GM19328 (cell line): ENCODE measurements around the gene KCNS3.

ENCODE experiments used
- ATAC-seq: cut with Tn5 transposase; IDR thresholded peaks from one replicate; pipeline ENCODE4 v1.9.1; 2021; ENCODE audit warnings: mild to moderate bottlenecking, moderate library complexity; ENCODE audit not compliant: unreplicated experiment

KCNS3 gene

DNA sequence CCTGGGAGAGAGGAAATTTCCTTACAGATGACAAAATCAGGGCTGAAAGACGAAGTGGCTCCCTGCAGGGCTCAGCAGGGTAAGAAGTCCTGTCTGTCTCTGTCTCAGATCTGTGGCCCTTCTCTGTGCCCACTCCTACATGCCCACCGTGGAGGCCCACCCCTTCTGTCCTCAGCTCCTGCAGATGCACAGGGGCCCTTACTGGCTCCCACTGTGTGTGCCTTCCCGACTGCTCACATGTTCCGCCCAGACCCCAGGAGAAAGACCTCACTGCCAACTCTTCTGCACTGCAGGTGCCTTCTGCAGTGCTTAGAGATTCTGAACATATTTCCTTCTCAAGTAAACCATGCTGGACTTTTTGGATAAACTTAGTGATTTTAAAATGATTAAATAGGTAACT lies 1.9 kb upstream of the KCNS3 start:
- no peak for ATAC-seq

DNA sequence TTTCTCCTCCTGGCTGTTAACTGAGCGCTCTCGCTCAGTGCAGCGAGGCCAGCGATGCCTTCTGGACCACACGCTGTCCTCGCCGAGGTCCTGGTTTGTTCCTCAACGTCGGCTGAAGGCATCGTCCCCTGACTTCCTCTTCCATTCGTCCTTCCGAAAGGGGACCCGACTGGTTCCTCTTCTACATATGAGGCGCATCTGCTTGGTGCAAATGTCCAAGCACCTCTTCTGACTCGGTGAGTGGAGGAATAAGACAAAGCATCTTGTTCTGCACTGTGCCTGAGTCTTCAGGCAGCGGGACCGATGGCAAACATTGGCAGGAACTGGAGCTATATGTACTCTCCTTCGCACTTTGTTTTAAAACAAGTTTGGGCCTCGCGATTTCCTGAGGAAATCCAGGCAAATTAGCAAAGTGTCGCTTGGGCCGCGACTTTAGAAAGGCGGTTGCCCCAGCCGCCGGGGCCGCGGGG lies 621 bp upstream of the KCNS3 start:
- ATAC-seq: peak; percentile 21

DNA sequence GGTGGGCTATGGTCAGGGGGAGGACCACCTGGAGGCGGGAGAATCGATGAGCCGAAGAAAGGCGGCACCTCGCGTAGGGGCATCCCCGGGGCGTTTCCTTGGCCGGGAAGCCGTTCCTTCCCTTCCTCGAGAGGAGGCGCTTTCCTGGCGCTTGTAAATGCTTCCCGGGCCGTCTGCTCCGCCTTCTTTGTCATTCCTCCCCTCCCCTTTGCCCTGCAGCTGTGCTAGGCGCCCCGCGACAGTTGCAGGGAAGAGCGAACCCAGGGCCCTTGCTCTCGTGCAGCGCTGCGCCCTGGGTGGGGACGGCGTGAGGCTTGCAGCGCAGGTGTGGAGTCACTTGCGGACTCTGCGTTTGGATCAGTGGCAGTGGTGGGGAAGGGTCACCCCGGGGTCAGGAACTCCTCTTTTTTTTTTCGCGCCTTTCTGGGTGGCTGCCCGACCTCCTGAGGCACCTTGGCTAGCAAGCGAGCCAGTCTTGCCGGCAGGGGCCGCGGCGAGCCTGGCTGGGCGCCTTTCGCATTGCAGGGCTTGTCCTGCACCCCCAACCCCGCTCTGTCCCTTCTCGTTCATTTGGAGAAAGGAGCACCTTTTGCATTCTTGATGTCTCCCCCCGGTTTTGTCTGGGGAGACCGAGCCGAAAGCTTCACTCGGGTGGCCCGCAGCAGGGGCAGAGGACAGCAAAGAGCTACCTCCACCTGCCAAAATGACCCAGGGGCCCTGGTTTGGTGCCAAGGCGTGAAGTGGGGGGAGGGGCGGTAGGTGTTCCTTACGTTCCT lies 858 bp downstream of the KCNS3 start:
- no peak for ATAC-seq

DNA sequence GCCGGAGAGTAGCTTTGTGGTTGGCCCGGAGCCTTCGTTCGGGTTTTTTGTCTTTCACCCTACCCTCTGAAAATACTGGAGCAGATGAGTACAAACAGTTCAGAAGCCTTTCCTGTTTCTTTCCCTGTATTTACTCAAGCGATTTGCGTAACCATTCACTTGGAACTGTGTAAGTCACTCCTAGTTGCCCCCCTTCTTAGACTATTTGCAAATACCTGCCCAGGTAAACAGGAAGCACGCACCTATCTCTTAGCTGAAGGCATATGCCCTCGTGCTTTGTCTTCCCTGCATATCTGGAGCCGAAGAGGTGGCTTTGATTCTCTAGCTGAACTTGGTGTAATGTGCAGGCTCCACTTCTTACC lies 1.4 kb downstream of the KCNS3 start:
- ATAC-seq: no peak

DNA sequence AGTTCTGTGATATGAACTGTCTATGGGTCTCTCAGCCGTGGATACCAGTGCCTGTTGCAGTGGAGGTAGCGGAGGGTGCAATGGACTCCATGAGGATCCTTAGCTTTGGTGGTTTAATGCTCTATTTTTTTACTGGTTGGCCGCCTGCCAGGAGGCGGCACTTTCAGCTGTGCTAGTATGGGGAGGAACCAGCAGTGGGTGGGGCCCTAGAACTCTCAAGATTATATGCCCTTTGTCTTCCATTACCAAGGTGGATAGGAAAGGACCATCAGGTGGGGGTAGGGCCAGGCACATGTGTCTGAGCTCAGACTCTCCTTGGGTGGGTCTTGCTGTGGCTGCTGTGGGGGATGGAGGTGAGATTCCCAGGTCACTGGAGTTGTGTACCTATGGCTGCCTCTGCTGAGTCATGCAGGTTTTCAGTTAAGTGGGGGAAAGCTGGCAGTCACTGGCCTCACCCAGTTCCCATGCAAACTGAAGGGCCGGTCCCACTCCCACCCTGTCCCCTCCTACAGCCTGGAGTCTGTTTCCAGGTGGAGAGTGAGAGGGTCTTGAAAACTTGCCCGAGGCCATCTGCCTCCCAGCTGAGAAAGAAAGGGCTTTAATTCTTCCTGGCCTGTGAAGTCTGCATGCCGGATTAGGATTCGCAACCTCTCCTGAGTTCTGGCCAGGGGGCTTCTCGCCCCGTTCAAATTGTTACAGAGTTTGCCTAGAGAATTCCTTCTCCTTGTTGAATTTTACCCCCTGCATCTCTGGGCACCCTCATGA lies 14.5 kb downstream of the KCNS3 start:
- no peak for ATAC-seq

DNA sequence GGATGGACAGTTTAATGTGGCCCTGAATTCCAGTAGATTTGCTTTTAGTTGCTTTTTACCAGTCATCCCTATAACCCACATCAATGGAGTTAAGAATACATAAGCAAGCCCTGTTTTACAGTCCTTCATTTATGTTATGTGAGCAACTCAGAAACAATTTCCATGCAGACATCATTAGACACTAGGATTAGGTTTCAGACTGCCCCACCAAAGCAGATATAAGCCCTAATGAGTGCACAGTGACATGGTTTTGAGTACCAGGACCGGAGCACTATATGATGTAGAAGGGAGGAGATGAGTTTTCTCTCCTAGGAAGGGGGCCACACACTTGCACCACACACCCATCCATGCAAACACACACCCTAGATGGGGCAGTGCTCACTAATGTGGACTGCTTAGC lies 15.5 kb downstream of the KCNS3 start:
- ATAC-seq: no peak

DNA sequence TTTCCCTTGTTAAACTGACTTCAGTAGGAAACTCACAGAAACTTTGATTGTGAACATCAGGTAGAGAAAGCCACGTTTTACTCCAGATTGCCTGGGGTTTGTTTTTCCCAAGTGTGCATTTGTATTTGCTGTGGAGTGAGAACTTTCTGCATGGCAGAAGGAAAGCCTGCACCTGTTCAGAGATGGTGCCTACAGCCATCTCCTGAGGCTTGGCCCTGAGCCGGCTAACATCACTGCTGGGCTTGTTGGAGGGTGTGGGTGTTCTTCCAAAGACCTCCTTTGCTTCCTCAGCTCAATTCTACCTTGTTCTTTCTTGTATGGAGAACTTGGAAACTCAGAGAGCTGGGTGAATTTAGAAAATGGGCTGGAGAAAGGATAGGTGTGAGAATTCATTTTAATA lies 16.1 kb downstream of the KCNS3 start:
- ATAC-seq: no peak

DNA sequence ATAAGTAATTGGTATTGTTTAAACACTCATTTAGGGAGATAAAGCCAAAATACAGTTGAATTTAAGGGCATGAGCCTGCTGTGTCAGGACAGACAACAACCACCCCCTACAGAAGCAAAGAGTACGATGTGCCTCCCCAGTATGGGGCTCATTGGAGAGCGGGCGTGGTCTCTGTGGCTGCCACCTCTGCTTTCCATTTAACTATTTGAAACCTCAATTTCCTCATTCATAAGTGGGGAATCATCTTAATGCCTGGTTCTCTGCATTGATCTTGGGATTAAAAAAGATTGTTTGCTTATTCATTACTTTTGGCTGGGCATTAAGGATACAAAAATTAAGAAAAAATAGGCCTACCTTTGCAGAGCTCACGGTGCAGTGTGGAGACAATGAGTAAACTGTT lies 21.4 kb downstream of the KCNS3 start:
- ATAC-seq: no peak

DNA sequence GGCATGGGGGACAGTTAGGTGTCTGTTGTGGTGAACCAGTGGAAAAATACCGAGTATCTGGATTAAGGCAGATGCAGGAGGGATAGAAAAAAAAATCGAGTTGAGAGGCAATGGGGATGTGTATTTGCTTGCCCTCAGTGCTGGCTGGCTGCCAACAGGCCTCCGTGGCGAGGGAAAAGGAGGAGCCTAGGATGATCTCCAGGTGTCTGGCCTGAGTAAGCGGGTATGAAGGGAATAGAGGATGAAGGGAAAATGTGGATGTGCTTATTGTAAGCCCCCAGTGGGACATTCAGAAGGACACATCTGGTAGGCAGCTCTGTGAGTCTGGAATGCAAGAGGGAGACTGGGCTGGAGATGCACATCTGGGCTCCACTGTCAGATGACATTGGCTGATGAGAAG lies 22.8 kb downstream of the KCNS3 start:
- no peak for ATAC-seq

DNA sequence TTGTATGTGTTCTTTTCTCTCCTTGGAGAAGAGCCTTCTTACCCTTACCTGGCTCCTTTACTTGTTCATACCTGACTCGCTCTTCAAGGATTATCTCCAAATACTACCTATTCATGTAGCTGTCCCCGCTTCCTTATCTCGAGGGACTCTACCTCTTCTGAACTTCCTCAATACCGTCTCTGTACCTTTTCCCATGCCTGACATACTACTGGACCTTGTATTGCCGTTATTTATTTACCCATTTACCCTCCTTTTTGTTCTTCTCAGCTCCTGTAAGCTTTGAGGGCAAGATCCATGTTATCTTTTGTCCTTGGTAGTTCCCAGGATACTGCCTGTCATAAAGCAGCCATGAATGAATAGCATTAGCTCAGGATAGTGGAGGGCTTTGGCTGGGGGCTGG lies 32.5 kb downstream of the KCNS3 start:
- ATAC-seq: no peak

DNA sequence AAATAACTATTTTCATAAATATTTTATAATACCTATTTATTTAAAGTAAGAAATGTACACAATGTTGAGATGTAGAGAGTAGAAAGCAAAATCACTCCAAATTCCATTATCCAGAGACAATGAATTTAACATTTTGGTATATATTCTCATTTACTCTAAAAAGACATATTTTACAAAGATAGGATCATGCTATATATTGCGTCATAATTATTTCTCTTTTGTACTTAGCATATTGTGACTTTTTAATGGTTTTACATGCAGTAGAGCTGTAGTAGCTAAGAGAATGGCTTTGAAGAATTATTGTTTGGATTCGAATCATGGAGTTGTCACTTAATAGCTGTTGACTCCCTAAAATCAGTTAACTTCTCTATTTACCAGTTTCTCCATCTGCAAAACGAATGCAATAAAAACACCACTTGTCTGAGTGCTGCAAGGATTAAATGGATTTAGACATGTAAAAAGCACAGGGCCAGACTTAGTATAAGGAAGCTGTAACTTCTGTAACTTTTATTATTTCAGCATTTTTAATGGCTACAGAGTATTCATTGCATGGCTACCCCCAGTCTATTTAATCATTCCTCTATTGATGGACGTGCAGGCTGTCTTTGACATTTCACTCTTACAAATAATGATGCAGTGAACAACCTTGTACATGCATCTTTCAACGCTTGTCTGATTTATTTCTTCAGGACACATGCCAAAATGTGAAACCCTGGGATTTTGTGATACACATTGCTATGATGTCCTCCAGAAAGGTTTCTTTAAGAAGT lies 33.2 kb downstream of the KCNS3 start:
- no peak for ATAC-seq

DNA sequence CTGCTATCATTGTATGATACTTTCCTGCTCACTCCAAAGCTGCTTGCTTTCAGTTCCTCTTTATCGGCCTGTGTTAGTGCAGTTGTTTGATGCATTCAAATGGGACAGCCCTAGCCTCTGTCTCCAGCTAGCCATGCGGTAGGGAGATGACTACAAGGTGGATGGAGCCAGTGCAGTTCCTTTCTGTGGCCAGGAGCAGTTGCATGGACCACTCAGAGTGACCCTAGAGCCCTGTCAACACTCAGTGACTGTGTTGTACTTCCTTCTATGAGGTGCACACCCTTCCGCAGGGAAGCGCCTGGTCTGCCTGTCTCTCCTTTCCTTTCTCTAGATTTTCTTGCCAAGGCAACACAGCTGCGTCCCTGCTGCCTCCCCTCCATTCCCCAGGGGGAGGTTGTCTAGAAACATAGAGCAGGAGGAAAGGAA lies 33.8 kb downstream of the KCNS3 start:
- peak; percentile 97 for ATAC-seq

DNA sequence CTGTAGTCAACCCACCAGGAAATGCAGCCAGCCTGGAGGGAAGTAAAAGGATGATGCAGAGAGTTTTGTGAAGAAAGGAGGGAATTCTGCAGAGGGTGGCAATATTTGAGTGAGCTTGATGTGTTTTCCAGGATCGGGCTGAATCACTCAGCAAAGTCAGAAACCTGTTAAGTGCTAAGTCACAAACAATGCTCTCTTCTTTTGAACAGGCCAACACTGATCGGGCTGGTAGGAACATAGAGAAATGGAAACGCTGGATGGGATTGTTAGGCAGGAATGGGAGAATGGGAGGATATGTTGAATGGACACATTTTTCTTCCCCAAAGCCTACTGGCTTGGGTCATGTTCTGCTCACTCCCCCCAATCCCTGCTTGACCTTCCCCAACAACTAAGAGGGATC lies 36.6 kb downstream of the KCNS3 start:
- no peak for ATAC-seq

DNA sequence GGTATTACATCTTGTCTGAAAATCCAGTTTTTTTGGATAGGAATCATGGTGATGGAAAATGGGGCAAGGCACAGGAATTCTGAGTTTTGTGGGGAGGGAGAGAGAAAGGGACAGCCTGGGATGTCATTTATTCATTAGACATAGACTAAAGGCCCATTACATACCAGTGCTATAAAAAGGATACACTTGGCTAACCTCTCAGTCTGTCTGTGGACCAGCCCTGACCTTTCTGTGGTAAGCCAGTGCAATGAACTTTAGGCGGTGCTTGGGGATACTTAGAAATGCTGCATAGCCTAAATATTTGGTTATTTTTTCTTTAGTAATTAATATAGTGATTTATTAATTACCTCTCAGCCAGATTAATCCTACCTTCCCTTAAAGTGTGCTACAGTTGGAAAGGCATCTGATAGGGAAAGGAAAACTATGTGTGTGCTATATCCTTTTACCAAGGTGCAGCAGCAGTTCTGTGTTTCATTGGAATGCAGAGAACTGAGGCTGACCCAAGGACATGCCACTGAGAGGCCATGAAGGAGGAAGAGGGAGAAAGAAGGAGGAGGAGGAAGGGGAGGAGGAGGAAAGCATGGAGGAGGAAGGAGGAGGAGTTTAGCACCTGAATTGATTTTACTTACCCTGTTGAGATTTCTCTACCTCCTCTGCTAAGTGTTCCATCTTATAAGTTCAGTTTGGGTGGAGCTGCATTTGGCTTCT lies 37.5 kb downstream of the KCNS3 start:
- no peak for ATAC-seq

DNA sequence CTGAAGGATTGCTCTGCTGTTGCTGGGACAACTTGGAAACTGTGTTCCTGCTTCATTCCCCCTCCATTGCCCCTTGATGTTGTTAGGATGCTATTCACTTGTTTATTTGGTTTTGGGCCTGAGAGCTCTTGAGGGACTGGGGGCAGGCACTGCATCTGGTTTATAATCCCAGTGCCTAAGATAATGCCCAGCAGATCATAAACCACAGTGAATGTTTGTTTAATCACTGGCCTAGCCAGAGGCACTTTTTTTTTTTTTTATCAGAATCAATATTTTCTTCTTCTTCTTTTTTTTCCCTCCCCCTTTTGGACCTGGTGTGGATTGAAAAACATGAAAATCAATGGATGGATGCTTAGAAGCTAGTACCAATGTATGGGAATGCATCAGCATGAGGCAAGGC lies 38.1 kb downstream of the KCNS3 start:
- ATAC-seq: no peak

DNA sequence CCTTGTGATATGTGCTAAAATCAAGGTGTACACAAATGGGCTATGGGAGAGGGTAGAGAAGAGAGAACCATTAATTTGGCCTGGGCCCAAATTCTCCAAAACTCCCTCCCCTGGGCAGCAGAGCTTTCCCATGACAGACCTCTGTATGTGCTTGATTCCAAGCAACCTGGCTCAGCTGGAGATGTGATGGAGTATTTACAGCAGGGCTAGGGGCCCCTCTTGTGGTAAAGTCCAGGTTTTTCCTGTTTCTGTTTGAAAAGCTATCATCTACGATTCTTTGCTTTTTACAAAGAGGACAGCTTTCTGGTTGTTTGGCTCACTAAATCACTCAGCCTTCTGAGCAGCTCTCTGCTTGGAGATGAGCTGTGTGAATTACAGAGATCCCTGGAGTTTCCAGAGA lies 40.3 kb downstream of the KCNS3 start:
- ATAC-seq: no peak

DNA sequence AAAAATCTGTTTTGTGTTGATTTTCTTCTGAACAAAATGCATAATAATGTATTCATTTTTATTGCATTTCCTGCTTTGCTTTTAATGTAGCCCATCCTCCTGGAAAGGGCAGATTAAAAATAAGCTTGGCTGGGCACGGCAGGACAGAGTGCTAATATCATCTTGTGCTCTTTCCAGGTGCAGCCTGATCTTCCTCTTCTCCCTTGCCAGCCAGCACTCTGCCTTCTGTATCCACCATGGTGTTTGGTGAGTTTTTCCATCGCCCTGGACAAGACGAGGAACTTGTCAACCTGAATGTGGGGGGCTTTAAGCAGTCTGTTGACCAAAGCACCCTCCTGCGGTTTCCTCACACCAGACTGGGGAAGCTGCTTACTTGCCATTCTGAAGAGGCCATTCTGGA lies 52.3 kb downstream of the KCNS3 start:
- ATAC-seq: no peak

DNA sequence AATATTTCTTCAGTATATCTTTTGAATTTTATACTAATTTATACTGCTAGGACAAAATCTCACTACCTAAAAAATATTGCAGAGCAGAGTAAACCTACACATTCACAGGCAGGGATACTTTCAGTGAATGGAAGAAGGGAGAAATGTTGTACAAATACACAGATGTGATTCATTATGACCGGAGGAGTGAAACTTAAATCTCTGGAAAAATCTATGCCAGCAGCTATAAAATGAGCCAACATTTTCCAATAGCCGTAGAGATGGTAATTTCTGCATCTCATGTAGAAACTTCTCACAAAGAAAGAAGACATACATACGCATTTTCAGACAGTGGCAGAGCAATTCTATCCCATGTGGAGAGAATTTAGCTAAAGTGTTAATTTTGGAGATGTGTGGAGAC lies 54.8 kb downstream of the KCNS3 start:
- ATAC-seq: no peak

DNA sequence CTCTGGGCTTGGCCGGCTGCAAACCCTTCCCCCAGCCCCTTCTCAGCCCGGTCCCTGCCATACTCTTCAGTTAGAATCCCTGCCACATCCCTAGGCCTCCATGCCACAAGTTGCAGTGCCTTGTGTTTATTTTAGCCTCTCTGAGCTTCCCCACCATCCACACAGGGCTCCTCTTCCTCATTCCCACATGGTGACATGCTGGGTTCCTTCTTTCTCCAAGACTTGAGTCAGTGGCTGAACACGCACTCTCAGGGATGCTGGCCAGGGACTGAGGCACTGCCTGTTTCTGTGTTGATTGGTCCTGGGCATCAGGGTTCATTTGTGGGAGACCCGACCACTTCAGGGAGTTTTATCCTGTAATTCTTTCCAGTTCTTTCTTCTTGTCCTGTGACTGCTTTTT lies 56.3 kb downstream of the KCNS3 start:
- ATAC-seq: no peak

DNA sequence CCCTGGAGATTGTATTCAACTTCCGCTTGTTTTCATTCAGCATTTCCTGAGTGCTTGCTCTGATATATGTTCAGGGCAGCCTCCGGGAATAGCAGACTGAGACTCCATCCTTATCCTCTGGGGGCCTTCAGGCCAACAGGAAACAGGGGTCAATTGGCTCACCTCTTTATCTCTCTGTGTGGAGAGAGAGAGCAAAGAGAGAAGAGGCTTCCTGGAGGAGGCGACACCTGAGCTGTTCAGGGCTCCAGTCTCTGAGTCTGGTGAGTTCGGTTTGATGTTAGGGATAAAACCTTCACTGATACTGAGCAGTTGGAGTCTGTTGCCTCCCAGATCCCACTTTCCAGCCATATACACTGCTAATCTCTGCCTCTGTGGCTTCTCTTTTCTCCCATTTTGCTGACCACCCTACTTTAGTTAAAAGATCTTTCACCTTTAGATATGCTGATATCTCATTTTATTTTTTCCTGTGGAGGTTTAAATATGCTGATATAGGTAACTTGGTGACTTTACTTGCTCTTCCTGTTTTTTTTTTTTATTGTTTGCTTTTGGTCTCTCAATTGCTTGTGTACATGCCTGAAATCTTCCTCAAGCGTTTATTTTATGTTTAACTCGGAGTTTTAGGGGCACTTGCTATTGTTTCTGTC lies 56.9 kb downstream of the KCNS3 start:
- no peak for ATAC-seq

DNA sequence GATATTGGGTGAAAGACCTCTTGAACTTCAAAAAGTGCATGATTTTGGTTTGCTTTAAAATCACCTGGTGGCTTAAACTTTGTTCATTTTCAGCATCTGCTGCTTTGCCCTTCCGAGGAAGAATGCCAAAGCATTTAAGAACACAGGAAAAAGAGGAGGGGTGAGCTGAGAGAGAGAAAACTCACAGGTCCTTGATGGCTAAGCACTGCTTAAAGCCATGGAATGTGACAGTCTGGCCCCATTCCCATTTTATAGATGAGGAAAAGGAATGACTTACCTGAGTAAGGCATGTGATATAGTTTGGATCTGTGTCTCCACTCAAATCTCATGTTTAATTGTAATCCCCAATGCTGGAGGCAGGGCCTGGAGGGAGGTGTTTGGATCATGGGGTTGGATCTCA lies 58.1 kb downstream of the KCNS3 start:
- ATAC-seq: no peak
